B cell (primary cell): ENCODE data around the gene ELP1. TPM values are rescaled to one million over a fixed set of nuclear protein-coding genes. Genes with fewer than 3 reads are reported as not detected.

Experiments
- ATAC-seq: fragments of 200-7000 bp; cut with Tn5 transposase; one replicate; pipeline ENCODE4 v1.10.0; 2021; ENCODE audit warnings: low read depth, mild to moderate bottlenecking, moderate number of reproducible peaks, moderate library complexity
- CTCF ChIA-PET: fragments of 350-600 bp; sonication (Branson Sonifier 250); formaldehyde crosslinking; loops from one replicate; lab custom pipeline; 2021; ENCODE audit warnings: antibody characterized with exemption, inconsistent platforms; lab: Charles Lee
- POLR2A ChIA-PET: fragments of 350-600 bp; sonication (Branson Sonifier 250); formaldehyde crosslinking; loops from one replicate; lab custom pipeline; 2021; ENCODE audit warnings: antibody characterized with exemption; lab: Charles Lee
- DNase-seq: peaks from one replicate; pipeline ENCODE4 v3.0.0; 2013
- H2AFZ ChIP-seq: 2 replicates; pipeline ENCODE4 v1.6.1; 2012; ENCODE audit warnings: mild to moderate bottlenecking, low read depth, low read length; ENCODE audit not compliant: insufficient read depth, poor library complexity, severe bottlenecking
- H3K27ac ChIP-seq, 2 donors: 1 replicate in 1 of 2; 2 replicates in 1 of 2; pipeline ENCODE4 v1.5.1; 2012 to 2013; ENCODE audit warnings: low read length in 2 of 2, mild to moderate bottlenecking in 2 of 2, moderate library complexity in 1 of 2
- H3K27me3 ChIP-seq, 4 experiments: fragments of 200-600 bp in 1 of 4; sonication (generic) in 1 of 4; replicated peaks in 1 of 4; 1 replicate in 2 of 4; 2 replicates in 2 of 4; pipeline versions ENCODE4 v1.6.1 to v1.7.0; 2013 to 2016; ENCODE audit warnings: low read length in 3 of 4, mild to moderate bottlenecking in 2 of 4, mixed read lengths in 1 of 4, moderate library complexity in 1 of 4; ENCODE audit not compliant: insufficient read depth in 4 of 4, control insufficient read depth in 3 of 4; ENCODE audit errors: control extremely low read depth in 1 of 4
- H3K36me3 ChIP-seq, 2 experiments: replicated peaks in 1 of 2; 1 replicate in 1 of 2; 2 replicates in 1 of 2; pipeline versions ENCODE4 v1.6.1 to v1.7.1; 2013; ENCODE audit warnings: low read length in 1 of 2; ENCODE audit not compliant: insufficient read depth in 2 of 2, control insufficient read depth in 1 of 2; ENCODE audit errors: control extremely low read depth in 1 of 2, extremely low read depth in 1 of 2
- H3K4me1 ChIP-seq, 2 donors: fragments of 200-600 bp in 1 of 2; sonication (generic) in 1 of 2; 1 replicate in 1 of 2; 2 replicates in 1 of 2; pipeline versions ENCODE4 v1.5.1 to v1.6.1; 2013 to 2017; ENCODE audit warnings: low read length in 2 of 2; ENCODE audit not compliant: control insufficient read depth in 2 of 2, insufficient read depth in 2 of 2
- H3K4me2 ChIP-seq: replicated peaks from 2 replicates; pipeline ENCODE3; 2012; ENCODE audit warnings: mild to moderate bottlenecking, low read depth, low read length; ENCODE audit not compliant: poor library complexity, severe bottlenecking
- H3K4me3 ChIP-seq, 5 experiments: fragments of 200-600 bp in 1 of 5; sonication (generic) in 1 of 5; 1 replicate in 3 of 5; 2 replicates in 2 of 5; pipeline versions ENCODE4 v1.5.1 to v1.7.0; 2011 to 2016; ENCODE audit warnings: low read length in 4 of 5, mild to moderate bottlenecking in 4 of 5, low read depth in 2 of 5, control low read depth in 1 of 5, moderate library complexity in 1 of 5; ENCODE audit not compliant: insufficient read depth in 1 of 5; ENCODE audit errors: control extremely low read depth in 1 of 5, extremely low read depth in 1 of 5
- H3K79me2 ChIP-seq: fragments of 200-600 bp; sonication (generic); one replicate; pipeline ENCODE4 v1.6.0; 2016; ENCODE audit warnings: low read length; ENCODE audit not compliant: control insufficient read depth, insufficient read depth
- H3K9ac ChIP-seq: fragments of 200-600 bp; sonication (generic); 2 replicates; pipeline ENCODE4 v1.6.1; 2017; ENCODE audit warnings: mild to moderate bottlenecking, low read length, moderate library complexity
- H3K9me3 ChIP-seq, 3 donors: one replicate each; pipeline versions ENCODE4 v1.6.1 to v1.7.1; 2013; ENCODE audit warnings: low read length in 2 of 3; ENCODE audit not compliant: control insufficient read depth in 2 of 3, insufficient read depth in 1 of 3; ENCODE audit errors: control extremely low read depth in 1 of 3
- H4K20me1 ChIP-seq: 2 replicates; pipeline ENCODE4 v1.6.0; 2012; ENCODE audit warnings: mild to moderate bottlenecking, low read length; ENCODE audit not compliant: insufficient read depth, control insufficient read depth, poor library complexity, severe bottlenecking
- H3K27ac Mint-ChIP-seq: one replicate; pipeline ENCODE4 v1.8.0; 2021; ENCODE audit warnings: mixed read lengths
- H3K27me3 Mint-ChIP-seq: one replicate; pipeline ENCODE4 v1.8.0; 2021; ENCODE audit warnings: mixed read lengths
- H3K4me1 Mint-ChIP-seq: one replicate; pipeline ENCODE4 v1.8.0; 2021; ENCODE audit warnings: mixed read lengths
- H3K4me3 Mint-ChIP-seq: one replicate; pipeline ENCODE4 v1.8.0; 2021; ENCODE audit warnings: mixed read lengths
- H3K9me3 Mint-ChIP-seq: one replicate; pipeline ENCODE4 v1.8.0; 2022; ENCODE audit warnings: mixed read lengths; ENCODE audit not compliant: insufficient read depth
- CTCF ChIP-seq: fragments of 200-600 bp; IDR thresholded peaks from one replicate; pipeline ENCODE4 v1.8.0; 2022; ENCODE audit warnings: antibody characterized with exemption, mild to moderate bottlenecking
- EZH2 ChIP-seq: IDR thresholded peaks from 2 replicates; pipeline ENCODE4 v1.6.1; 2012; ENCODE audit warnings: borderline replicate concordance, low read depth, mild to moderate bottlenecking, moderate library complexity, low read length; ENCODE audit not compliant: insufficient read depth, poor library complexity, severe bottlenecking
- WGBS: methylation state at CpG from one replicate; pipeline ENCODE4 v1.1.5; 2013; ENCODE audit warnings: missing lambda C conversion rate; ENCODE audit not compliant: insufficient coverage; 5-methylcytosine and 5-hydroxymethylcytosine counted together
- intact Hi-C: fragments of 100-400 bp; cut with micrococcal nuclease; formaldehyde crosslinking; loops from one replicate; pipeline ENCODE4 v1.10.0; 2022
- polyA plus RNA-seq: library from polyadenylated mRNA; depleted of rRNA; stranded (reverse); fragments of >200 nt; gene quantifications from 2 replicates; pipeline ENCODE4 v1.2.3, GENCODE V29; 2012
- total RNA-seq, 2 donors: library from RNA; stranded (reverse); fragments of 120-200 nt in 1 of 2; gene quantifications; 1 replicate in 1 of 2; 2 replicates in 1 of 2; pipeline versions ENCODE4 v1.2.3 to v1.2.4, GENCODE V29; 2013 to 2022

The ELP1 gene
- total and polyA plus RNA-seq, 2 donors (not counting 1 experiment from before 2014, with no cell fraction given): 20.8 to 29.4 TPM

GRCh38 chr9:108882052-108882888, 51.7 kb downstream of the ELP1 start:
- Histone ChIP-seq H3K4me1 (no peaks in the 10 kb centered on the region), H3K27ac (no peak overlapping the region), H3K9me3 (no peaks in the 10 kb centered on the region), H3K27me3 (no peaks in the 10 kb centered on the region), H4K20me1 (no peaks in the 10 kb centered on the region), H3K9ac (no peak overlapping the region), H3K4me2 (no peak overlapping the region), H3K36me3 (peaks cover 10 to 49% of the 10 kb centered on the region in 2 experiments), H3K4me3 (no peak overlapping the region), H2AFZ (no peak overlapping the region), H3K79me2 (no peaks in the 10 kb centered on the region)
- TF ChIP-seq CTCF (no peak), EZH2 (no peak)
- Mint-ChIP-seq H3K27me3 (no peaks in the 10 kb centered on the region), H3K4me3 (no peak overlapping the region), H3K4me1 (no peaks in the 10 kb centered on the region), H3K9me3 (no peaks in the 10 kb centered on the region), H3K27ac (no peak overlapping the region)
- ChIA-PET CTCF (no interaction called here), POLR2A (no interaction called here)
- 90% methylated on average over 2 of the region's 6 CpGs for WGBS
- intact Hi-C loops: no loop called here
- no peak for DNase-seq
- ATAC-seq: no peak

GRCh38 chr9:108880738-108881316, 53.1 kb downstream of the ELP1 start:
- Mint-ChIP-seq H3K27ac (no peak overlapping the region), H3K9me3 (no peaks in the 10 kb centered on the region), H3K27me3 (no peaks in the 10 kb centered on the region), H3K4me1 (no peaks in the 10 kb centered on the region), H3K4me3 (no peak overlapping the region)
- DNase-seq (no peak), ATAC-seq (no peak)
- Histone ChIP-seq H3K27me3 (no peaks in the 10 kb centered on the region), H4K20me1 (no peaks in the 10 kb centered on the region), H3K9me3 (no peaks in the 10 kb centered on the region), H3K4me3 (no peak overlapping the region), H2AFZ (no peak overlapping the region), H3K36me3 (peaks cover 10 to 55% of the 10 kb centered on the region in 2 experiments), H3K9ac (no peak overlapping the region), H3K4me2 (no peak overlapping the region), H3K4me1 (no peaks in the 10 kb centered on the region), H3K79me2 (no peaks in the 10 kb centered on the region), H3K27ac (no peak overlapping the region)
- POLR2A ChIA-PET: no interaction called here
- intact Hi-C loops: no loop called here
- CTCF ChIA-PET: no interaction called here
- no CpG with 5 or more reads among the region's 3 CpGs for whole genome bisulfite sequencing
- TF ChIP-seq CTCF (no peak), EZH2 (no peak)
